ENCODE measurements around the gene TCF7L2.

DNA sequence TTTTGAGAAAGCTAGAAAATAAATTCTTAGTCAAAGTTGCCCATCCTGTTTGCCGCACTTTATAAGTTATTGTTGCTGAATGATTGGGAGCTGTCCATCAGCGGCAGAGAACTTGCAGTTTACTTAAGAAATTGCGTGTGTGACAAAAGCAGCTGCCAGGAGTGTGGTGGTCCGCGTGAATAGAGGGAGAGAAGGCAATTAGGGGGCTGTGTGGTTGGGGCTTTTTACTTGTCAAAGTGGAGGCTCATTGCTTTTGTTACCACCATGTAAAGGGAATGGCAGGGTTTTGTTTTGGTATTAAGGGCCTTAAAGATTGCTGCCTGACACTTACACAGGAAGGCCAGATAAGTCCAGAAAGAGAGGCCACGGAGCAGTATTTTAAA lies 177.8 kb downstream of the TCF7L2 start:
- TF ChIP-seq, protein P1, sequence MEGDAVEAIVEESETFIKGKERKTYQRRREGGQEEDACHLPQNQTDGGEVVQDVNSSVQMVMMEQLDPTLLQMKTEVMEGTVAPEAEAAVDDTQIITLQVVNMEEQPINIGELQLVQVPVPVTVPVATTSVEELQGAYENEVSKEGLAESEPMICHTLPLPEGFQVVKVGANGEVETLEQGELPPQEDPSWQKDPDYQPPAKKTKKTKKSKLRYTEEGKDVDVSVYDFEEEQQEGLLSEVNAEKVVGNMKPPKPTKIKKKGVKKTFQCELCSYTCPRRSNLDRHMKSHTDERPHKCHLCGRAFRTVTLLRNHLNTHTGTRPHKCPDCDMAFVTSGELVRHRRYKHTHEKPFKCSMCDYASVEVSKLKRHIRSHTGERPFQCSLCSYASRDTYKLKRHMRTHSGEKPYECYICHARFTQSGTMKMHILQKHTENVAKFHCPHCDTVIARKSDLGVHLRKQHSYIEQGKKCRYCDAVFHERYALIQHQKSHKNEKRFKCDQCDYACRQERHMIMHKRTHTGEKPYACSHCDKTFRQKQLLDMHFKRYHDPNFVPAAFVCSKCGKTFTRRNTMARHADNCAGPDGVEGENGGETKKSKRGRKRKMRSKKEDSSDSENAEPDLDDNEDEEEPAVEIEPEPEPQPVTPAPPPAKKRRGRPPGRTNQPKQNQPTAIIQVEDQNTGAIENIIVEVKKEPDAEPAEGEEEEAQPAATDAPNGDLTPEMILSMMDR (IDR thresholded peaks at IDR 0.05; ENCODE audit: low read length) = no peak
- TF ChIP-seq EZH2 (IDR thresholded peaks at IDR 0.05; ENCODE audit: borderline replicate concordance, low read length) = no peak
